ENCODE data around the gene PLPP3. TPM values are rescaled to one million over a fixed set of nuclear protein-coding genes. Genes with fewer than 3 reads are reported as not detected.

The PLPP3 gene
- polyA plus RNA-seq, 2 donors = 2.7 to 12.4 TPM

DNA sequence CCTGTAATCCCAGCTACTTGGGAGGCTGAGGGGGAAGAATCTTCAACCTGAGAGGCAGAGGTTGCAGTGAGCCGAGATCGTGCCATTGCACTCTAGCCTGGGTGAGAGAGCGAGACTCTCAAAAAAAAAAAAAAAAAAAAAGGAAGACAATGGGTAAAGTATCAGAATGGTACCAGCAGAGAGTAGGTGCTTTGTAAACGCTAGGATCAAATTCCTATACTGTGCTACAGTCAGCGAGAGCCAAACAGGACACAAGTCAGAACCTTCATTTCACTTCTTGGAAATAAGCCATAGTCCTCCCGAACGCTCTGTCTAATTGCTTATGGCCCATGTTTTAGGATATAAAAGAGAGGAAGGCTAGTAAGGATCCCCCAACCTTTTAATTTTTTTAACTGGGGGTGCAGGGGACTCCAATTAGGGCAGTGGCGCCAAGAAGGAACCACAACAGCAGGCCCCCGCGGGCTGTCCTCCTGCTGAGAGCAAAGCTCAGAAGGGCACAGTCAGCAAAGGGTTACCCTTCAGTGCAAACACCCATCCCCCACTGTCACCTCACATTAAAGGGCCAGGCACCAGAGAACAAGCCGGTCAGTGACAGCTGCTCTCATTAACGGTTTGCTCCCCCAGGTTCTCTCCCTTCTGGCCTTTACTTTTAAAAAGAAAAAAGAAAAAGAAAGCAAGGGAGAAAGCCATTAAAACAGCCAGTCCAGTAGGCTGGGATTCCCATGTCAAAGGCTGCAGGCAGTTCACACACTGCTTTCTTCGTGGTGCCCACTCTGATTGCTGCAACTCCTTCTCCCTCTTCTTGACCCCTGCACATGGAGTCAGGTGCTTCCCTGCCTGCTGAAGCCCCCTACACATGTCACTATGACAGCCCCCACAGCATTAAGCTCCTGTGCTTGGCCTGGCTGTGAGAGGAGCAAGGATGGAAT, 69.4 kb downstream of the PLPP3 start:
- H3K4me3 ChIP-seq (ENCODE audit: low read depth in 1 of 2, low read length in 2 of 2) = no peak overlapping the region
- H3K4me1 ChIP-seq (ENCODE audit: control insufficient read depth in 2 of 2, insufficient read depth in 2 of 2, low read length in 1 of 2) = peaks cover 3 to 17% of the 10 kb centered on the region in 2 donors
- H3K27me3 ChIP-seq (ENCODE audit: control insufficient read depth in 1 of 2, insufficient read depth in 2 of 2, low read length in 2 of 2) = no peaks in the 10 kb centered on the region
- no peaks in the 10 kb centered on the region for H3K9me3 ChIP-seq (ENCODE audit: control insufficient read depth in 2 of 2, insufficient read depth in 1 of 2, low read depth in 1 of 2, low read length in 1 of 2)
- peaks cover 7 to 18% of the 10 kb centered on the region in 2 donors for H3K36me3 ChIP-seq (ENCODE audit: control insufficient read depth in 2 of 2, insufficient read depth in 2 of 2, low read length in 1 of 2)
- WGBS, 2 donors = 66 to 81% methylated on average over 13 of the region's 13 CpGs
- no peak overlapping the region for H3K27ac ChIP-seq (ENCODE audit: low read depth in 2 of 2, low read length in 1 of 2)

DNA sequence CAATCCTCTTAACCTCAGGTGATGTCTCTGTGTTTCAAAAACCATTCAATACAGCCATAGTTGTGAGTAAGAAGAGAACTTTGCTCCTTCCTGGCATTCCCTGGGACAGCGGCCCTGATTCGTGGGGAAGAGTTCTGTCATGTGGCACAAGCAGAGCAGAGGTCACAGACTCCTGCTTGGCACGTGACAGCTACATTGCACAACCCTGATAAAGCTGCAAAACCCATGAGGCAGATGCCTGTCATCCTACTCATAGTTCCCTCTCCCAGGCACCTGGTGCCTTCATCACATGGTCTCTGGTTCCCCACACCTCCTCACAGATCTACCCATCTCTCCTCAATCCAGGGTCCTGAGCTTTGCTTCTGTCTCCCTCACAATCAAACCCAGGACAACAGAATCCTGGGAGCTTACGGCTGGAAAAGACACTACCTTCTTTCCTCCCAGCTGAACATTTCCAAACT, 70.8 kb downstream of the PLPP3 start:
- WGBS, 2 donors = 51 to 57% methylated on average over 4 of the region's 4 CpGs
- peaks cover 3 to 17% of the 10 kb centered on the region in 2 donors for H3K4me1 ChIP-seq (ENCODE audit: control insufficient read depth in 2 of 2, insufficient read depth in 2 of 2, low read length in 1 of 2)
- no peak overlapping the region for H3K4me3 ChIP-seq (ENCODE audit: low read depth in 1 of 2, low read length in 2 of 2)
- H3K27me3 ChIP-seq (ENCODE audit: control insufficient read depth in 1 of 2, insufficient read depth in 2 of 2, low read length in 2 of 2) = no peaks in the 10 kb centered on the region
- H3K36me3 ChIP-seq (ENCODE audit: control insufficient read depth in 2 of 2, insufficient read depth in 2 of 2, low read length in 1 of 2) = peaks cover 7 to 15% of the 10 kb centered on the region in 2 donors
- H3K9me3 ChIP-seq (ENCODE audit: control insufficient read depth in 2 of 2, insufficient read depth in 1 of 2, low read depth in 1 of 2, low read length in 1 of 2) = no peaks in the 10 kb centered on the region
- H3K27ac ChIP-seq (ENCODE audit: low read depth in 2 of 2, low read length in 1 of 2) = no peak overlapping the region

DNA sequence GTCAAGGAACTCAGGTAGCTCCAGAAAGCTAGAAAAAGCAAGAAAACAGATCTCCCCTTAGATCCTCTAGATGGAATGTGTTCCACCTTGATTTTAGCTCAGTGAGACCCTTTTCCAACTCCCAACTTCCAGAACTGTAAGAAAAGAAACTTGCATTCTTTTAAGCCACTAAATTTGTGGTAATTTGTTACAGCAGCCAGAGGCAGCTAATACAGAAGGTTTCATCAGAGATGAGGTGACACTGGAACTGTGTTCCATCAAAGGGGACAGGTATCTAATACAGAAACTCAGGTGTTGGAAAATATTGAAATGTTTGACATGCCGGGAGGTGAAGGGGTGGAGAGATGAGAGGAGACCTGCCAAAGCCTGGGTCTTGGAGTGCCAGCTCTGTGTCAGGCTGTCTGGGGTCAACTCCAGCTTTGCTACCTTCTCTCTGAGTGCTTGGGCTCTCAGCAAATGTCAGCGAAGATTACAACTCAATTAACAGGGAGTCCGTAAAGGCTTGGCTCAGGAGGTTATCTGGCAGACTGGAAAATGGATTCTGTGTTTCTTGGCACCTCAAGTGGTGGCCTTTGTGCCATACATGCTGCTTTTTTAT, 71.3 kb downstream of the PLPP3 start:
- 68 to 86% methylated on average over 3 of the region's 3 CpGs for WGBS, 2 donors
- no peak overlapping the region for H3K4me3 ChIP-seq (ENCODE audit: low read depth in 1 of 2, low read length in 2 of 2)

DNA sequence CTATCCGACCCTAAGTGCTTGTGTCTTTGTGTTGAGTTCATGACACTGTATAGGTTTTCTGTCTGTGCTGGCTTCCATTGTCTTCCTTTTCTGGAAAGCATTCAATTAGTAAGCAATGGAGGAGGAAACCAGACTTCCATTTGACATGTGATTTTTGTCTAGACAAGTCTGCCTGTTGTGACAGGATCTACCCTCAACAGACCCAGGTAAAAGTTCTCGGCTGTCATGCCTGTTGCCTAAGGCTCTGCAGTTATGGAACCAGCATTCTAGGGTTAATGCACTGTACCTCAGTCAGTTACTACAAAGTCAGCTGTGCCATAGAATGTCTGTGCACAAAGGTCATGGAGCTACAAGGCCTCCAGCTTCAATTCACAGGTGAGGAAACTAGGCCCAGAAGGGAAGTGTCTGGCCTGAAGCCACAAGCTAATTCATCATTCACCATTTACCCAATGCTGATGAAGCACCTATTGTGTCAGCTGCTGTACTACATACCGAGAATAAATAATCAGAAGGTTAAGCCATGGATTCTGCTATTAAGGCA, 72.3 kb downstream of the PLPP3 start:
- no peaks in the 10 kb centered on the region for H3K9me3 ChIP-seq (ENCODE audit: control insufficient read depth in 2 of 2, insufficient read depth in 1 of 2, low read depth in 1 of 2, low read length in 1 of 2)
- WGBS, 2 donors = 45 to 60% methylated on average over 3 of the region's 3 CpGs
- H3K27ac ChIP-seq (ENCODE audit: low read depth in 2 of 2, low read length in 1 of 2) = peak overlapping the region; percentile 70 to 72
- no peak overlapping the region for H3K4me3 ChIP-seq (ENCODE audit: low read depth in 1 of 2, low read length in 2 of 2)
- H3K4me1 ChIP-seq (ENCODE audit: control insufficient read depth in 2 of 2, insufficient read depth in 2 of 2, low read length in 1 of 2) = peaks cover 3 to 17% of the 10 kb centered on the region in 2 donors
- H3K36me3 ChIP-seq (ENCODE audit: control insufficient read depth in 2 of 2, insufficient read depth in 2 of 2, low read length in 1 of 2) = peaks cover 7 to 13% of the 10 kb centered on the region in 2 donors
- H3K27me3 ChIP-seq (ENCODE audit: control insufficient read depth in 1 of 2, insufficient read depth in 2 of 2, low read length in 2 of 2) = no peaks in the 10 kb centered on the region

More for the DNA sequence above, 71.3 kb downstream of the PLPP3 start:
- Histone ChIP-seq H3K27ac (ENCODE audit: low read depth in 2 of 2, low read length in 1 of 2) (no peak overlapping the region), H3K9me3 (ENCODE audit: control insufficient read depth in 2 of 2, insufficient read depth in 1 of 2, low read depth in 1 of 2, low read length in 1 of 2) (no peaks in the 10 kb centered on the region), H3K36me3 (ENCODE audit: control insufficient read depth in 2 of 2, insufficient read depth in 2 of 2, low read length in 1 of 2) (peaks cover 7 to 15% of the 10 kb centered on the region in 2 donors), H3K4me1 (ENCODE audit: control insufficient read depth in 2 of 2, insufficient read depth in 2 of 2, low read length in 1 of 2) (peaks cover 3 to 17% of the 10 kb centered on the region in 2 donors), H3K27me3 (ENCODE audit: control insufficient read depth in 1 of 2, insufficient read depth in 2 of 2, low read length in 2 of 2) (no peaks in the 10 kb centered on the region)

DNA sequence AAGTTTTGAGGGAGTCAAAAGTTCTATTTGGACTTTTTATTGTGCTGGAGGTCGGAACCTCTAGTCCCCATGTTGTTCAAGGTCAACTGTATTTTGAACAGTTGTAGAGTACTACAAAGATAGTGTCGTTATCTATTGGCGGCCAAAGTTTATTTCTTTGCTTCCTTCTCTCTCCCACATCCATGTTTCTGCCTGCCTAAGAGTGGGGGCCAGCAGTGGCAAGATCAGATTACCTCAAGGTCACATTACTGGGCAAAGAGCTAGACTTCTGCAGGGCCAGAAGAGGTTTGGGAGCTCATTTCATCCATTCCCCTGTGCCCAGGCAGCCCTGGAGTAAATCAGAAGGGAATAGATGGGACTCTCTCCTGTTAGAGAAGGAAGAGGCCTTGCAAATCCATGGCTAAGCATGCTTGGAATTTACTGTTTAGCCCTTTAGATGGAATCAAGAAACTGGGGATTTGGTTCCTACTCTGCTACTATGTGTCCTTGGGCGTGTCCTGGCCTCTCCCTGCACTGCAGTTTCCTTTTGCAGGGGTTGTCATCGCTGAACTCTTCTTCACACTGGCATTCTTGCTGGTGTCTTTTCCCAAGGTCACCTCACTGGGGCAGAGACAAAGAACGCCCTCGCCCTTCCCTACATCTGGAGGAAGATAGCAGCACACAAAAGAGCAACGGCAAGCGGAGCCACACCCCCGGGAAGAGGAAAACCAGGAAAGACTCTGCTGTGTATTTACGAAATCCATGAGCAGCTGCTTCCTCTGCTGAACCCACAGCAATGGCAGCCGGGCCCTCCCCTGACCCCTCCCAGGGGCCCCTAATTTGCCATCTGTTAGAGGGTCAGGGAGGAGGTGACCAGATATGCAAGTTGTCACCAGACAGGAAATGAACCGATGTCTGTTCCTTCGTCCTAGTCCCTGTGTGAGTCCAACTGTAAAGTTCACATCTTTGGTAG, 73.3 kb downstream of the PLPP3 start:
- H3K36me3 ChIP-seq (ENCODE audit: control insufficient read depth in 2 of 2, insufficient read depth in 2 of 2, low read length in 1 of 2) = peaks cover 3 to 5% of the 10 kb centered on the region in 2 donors
- WGBS, 2 donors = 54 to 59% methylated on average over 14 of the region's 14 CpGs

DNA sequence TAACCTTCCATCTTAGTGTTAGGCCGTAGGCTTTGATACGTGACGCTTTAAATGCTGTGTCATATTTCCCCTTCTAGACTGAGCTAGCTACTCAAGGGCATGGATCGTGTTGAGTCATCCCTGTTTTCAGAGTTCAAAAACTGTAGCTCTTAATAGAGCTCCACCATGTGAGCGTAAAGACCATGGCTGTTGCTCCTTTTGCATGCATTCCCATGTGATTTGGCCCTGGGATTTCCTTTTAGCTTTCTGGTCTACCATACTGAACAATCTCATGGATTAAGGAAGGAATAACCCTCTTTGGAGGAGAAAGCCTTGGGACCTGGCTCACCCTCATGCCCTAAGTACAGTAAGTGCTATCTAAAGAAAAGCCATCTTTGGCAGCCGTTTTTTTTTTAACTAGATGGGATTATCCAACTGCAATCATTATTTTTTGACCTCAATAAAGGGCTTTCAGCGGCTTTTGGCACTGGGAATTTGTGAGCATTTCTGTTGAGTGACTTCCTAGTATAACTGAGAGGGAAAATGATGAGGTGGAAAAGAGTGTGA, 76.6 kb downstream of the PLPP3 start:
- no peak overlapping the region for H3K4me3 ChIP-seq (ENCODE audit: low read depth in 1 of 2, low read length in 2 of 2)
- no peaks in the 10 kb centered on the region for H3K9me3 ChIP-seq (ENCODE audit: control insufficient read depth in 2 of 2, insufficient read depth in 1 of 2, low read depth in 1 of 2, low read length in 1 of 2)
- H3K4me1 ChIP-seq (ENCODE audit: control insufficient read depth in 2 of 2, insufficient read depth in 2 of 2, low read length in 1 of 2) = peaks cover 0 to 11% of the 10 kb centered on the region in 2 donors
- no peaks in the 10 kb centered on the region for H3K27me3 ChIP-seq (ENCODE audit: control insufficient read depth in 1 of 2, insufficient read depth in 2 of 2, low read length in 2 of 2)
- H3K36me3 ChIP-seq (ENCODE audit: control insufficient read depth in 2 of 2, insufficient read depth in 2 of 2, low read length in 1 of 2) = peaks cover 2 to 5% of the 10 kb centered on the region in 2 donors
- whole genome bisulfite sequencing, 2 donors = 73 to 81% methylated on average over 7 of the region's 7 CpGs
- H3K27ac ChIP-seq (ENCODE audit: low read depth in 2 of 2, low read length in 1 of 2) = no peak overlapping the region

More for the DNA sequence above, 73.3 kb downstream of the PLPP3 start:
- Histone ChIP-seq H3K4me3 (ENCODE audit: low read depth in 1 of 2, low read length in 2 of 2) (no peak overlapping the region), H3K27ac (ENCODE audit: low read depth in 2 of 2, low read length in 1 of 2) (peak overlapping the region; percentile 70 to 72), H3K9me3 (ENCODE audit: control insufficient read depth in 2 of 2, insufficient read depth in 1 of 2, low read depth in 1 of 2, low read length in 1 of 2) (no peaks in the 10 kb centered on the region), H3K27me3 (ENCODE audit: control insufficient read depth in 1 of 2, insufficient read depth in 2 of 2, low read length in 2 of 2) (no peaks in the 10 kb centered on the region), H3K4me1 (ENCODE audit: control insufficient read depth in 2 of 2, insufficient read depth in 2 of 2, low read length in 1 of 2) (peaks cover 3 to 14% of the 10 kb centered on the region in 2 donors)

DNA sequence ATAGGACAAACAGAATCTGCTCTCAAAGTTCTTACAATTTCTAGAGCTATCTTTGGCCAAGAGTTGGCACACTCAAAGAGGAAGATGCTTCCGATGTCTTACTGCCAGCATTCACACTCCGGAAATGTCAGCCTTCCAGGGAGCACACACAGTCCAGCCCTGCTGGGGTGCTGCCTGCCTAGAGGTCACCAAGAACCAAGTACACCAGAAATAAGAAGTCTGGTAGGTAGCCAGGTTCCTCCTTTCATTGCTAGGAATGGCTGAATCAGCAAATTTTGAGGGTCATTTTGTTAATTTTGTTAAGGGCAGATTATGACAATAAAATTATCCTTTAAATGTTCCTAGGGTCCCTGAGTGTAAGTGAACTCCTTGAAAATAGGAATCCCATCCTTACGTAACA, 77.5 kb downstream of the PLPP3 start:
- Histone ChIP-seq H3K4me1 (ENCODE audit: control insufficient read depth in 2 of 2, insufficient read depth in 2 of 2, low read length in 1 of 2) (peaks cover 0 to 11% of the 10 kb centered on the region in 2 donors), H3K9me3 (ENCODE audit: control insufficient read depth in 2 of 2, insufficient read depth in 1 of 2, low read depth in 1 of 2, low read length in 1 of 2) (no peaks in the 10 kb centered on the region), H3K27ac (ENCODE audit: low read depth in 2 of 2, low read length in 1 of 2) (no peak overlapping the region), H3K36me3 (ENCODE audit: control insufficient read depth in 2 of 2, insufficient read depth in 2 of 2, low read length in 1 of 2) (peaks cover 0 to 5% of the 10 kb centered on the region in 2 donors), H3K4me3 (ENCODE audit: low read depth in 1 of 2, low read length in 2 of 2) (no peak overlapping the region), H3K27me3 (ENCODE audit: control insufficient read depth in 1 of 2, insufficient read depth in 2 of 2, low read length in 2 of 2) (no peaks in the 10 kb centered on the region)
- 69 to 81% methylated on average over 3 of the region's 3 CpGs for WGBS, 2 donors

DNA sequence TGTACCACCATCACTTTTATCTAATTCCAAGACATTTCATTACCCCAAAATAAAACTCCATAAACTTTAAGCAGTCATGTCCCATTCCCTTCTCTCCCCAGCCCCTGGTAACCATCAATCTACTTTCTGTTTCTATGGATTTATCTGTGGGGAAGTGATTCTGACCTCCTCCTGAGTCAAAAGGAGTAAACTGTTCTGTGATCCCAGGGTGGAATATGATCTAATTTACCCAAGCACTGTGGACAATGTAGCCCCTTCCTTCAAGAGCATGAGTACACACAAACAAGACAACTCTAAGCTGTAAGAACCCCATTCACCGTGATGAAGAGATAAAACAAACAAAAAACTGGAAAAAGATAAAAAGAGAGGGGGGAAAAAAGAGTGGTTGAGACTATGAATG, 77.9 kb downstream of the PLPP3 start:
- Histone ChIP-seq H3K27me3 (ENCODE audit: control insufficient read depth in 1 of 2, insufficient read depth in 2 of 2, low read length in 2 of 2) (no peaks in the 10 kb centered on the region), H3K4me3 (ENCODE audit: low read depth in 1 of 2, low read length in 2 of 2) (no peak overlapping the region), H3K9me3 (ENCODE audit: control insufficient read depth in 2 of 2, insufficient read depth in 1 of 2, low read depth in 1 of 2, low read length in 1 of 2) (no peaks in the 10 kb centered on the region), H3K27ac (ENCODE audit: low read depth in 2 of 2, low read length in 1 of 2) (no peak overlapping the region), H3K36me3 (ENCODE audit: control insufficient read depth in 2 of 2, insufficient read depth in 2 of 2, low read length in 1 of 2) (peaks cover 0 to 5% of the 10 kb centered on the region in 2 donors), H3K4me1 (ENCODE audit: control insufficient read depth in 2 of 2, insufficient read depth in 2 of 2, low read length in 1 of 2) (peaks cover 0 to 7% of the 10 kb centered on the region in 2 donors)
- 59 to 75% methylated on average over 1 of the region's 1 CpG for WGBS, 2 donors
